Panc1 (cell line): ENCODE measurements around the gene BRME1.

ENCODE experiments used
- POLR2AphosphoS5 ChIP-seq: IDR thresholded peaks from 2 replicates; pipeline ENCODE4 v1.6.1; 2012; ENCODE audit warnings: mild to moderate bottlenecking, low read depth, low read length, moderate library complexity
- TCF7L2 ChIP-seq: IDR thresholded peaks from 2 replicates; pipeline ENCODE4 v1.6.1; 2011; ENCODE audit warnings: mild to moderate bottlenecking, low read depth, low read length, inconsistent platforms
- TF ChIP-seq, protein P1 (sequence below): fragments of 450-650 bp; IDR thresholded peaks from 2 replicates; pipeline ENCODE4 v1.5.1; 2017; ENCODE audit warnings: mild to moderate bottlenecking

- TF ChIP-seq, protein P1, sequence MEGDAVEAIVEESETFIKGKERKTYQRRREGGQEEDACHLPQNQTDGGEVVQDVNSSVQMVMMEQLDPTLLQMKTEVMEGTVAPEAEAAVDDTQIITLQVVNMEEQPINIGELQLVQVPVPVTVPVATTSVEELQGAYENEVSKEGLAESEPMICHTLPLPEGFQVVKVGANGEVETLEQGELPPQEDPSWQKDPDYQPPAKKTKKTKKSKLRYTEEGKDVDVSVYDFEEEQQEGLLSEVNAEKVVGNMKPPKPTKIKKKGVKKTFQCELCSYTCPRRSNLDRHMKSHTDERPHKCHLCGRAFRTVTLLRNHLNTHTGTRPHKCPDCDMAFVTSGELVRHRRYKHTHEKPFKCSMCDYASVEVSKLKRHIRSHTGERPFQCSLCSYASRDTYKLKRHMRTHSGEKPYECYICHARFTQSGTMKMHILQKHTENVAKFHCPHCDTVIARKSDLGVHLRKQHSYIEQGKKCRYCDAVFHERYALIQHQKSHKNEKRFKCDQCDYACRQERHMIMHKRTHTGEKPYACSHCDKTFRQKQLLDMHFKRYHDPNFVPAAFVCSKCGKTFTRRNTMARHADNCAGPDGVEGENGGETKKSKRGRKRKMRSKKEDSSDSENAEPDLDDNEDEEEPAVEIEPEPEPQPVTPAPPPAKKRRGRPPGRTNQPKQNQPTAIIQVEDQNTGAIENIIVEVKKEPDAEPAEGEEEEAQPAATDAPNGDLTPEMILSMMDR = no peak
- TF ChIP-seq POLR2AphosphoS5 (peak; percentile 69), TCF7L2 (no peak)
Measured at GRCh38 chr19:13838435-13839129, 67.3 kb downstream of the BRME1 start.
